Endometrium (tissue), 2 donors: ENCODE measurements around the gene ITGA5.
"Not testable (repeated sequence)": the region's sequence is repeated elsewhere in the genome, so short reads cannot be mapped to it uniquely, and the experiment has no call there.

Experiments used
- FAIRE-seq: peaks from 2 replicates; lab custom pipeline; 2012; peaks lifted over from hg19 to GRCh38; lab: Jason Lieb, UNC
- donor health status: control.
- donor health status: control.

The ITGA5 gene

DNA sequence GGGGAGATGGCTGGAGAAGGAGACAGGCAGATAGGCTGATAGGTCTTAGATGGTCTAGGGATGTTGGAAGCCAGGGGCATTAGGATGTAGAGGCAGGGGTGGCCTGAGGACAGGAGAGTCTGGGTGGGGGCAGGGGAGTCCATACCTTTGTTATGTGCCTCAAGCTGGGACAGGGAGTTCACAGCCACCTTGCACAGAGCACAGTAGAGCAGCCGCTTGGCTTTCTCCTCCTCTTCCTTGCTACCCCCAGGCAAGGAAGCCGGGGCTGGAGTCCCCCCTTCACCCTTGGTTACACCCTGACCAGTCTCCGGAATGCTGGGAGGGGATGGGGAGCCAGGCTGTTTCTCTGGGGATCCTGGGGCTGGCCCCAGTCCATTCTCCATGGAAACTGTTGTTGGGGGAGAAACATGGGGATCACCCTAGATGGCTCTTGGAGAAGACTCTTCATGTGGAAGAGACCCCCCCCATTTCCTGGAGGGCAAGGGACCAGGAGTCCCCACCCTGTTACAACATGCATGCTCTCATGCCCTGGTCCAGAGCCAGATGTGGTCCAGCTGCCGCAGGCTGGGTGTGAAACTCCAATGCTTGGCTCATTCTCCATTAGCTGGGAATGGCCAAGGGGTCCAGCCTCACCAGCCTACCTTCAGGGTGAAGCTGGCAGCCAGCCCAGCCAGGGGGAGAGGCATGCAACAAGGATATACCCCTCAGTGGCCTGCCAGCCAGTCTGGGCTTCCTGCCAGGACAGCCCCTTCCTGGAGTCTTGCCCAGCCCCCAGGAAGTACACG lies 47.5 kb downstream of the ITGA5 start:
- no peak for FAIRE-seq

- FAIRE-seq: no peak
These were observed 48.8 kb downstream of the ITGA5 start for GRCh38 chr12:54370171-54370730.

DNA sequence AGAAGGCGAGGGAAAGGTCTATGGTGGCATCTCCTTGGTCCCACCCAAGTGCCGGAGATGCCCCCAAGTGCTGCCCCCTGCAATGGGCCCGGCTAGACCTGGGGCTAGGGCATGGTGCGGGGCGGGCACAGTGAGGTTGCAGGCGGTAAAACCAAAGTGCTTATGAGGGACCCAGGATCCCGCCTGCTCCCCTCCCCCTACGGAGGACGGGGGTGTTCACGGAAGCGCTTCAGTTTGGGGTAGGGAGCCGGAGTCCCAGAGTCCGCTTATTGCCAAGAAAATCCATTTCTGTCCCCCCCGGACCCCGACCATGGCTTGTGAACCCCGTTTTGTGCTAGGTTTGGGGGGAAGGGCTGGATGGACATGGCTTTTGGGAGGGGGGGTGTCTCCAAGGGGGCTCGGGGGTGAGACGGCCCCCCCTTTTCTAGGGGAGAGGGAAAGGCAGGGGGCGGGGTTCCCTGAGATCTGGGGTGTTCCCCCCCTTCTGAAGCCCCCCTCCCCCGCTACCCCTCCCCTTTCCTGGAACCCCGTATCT lies 49.4 kb downstream of the ITGA5 start:
- FAIRE-seq: no peak

GRCh38 chr12:54368709-54369596 lies 50.1 kb downstream of the ITGA5 start:
- FAIRE-seq: peak; percentile 54

DNA sequence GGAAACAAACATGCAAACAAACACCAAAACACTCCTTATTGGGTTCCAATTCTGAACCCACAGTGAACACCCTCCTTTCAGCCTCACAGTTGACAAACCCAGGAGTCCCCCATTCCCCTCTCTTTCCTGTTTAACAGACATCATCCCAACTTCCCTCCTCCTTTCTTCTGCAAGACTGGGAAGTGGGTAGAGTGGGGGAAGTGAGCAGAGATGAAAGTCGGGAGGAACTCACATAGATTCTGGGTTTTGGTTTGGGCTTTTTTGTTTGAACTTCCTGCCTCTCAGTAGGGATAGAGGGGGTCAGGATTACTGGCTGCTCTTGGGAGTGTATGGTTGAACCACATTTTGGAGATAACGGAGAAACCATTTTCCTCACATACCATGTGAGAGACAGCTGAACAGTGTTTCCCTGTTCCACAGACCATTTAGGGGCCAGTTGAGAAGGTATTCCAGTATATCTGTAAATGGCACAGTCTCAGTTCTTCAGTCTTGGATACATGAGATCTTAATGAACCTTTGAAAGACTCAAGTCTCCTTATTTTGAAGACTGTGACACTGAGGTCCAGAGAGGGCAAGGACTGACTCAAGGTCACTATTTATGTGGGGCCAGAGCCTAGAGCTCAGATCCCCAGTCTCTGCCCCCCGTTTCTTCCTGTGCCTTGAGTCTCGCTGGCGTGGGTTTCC lies 50.9 kb downstream of the ITGA5 start:
- FAIRE-seq: no peak

- FAIRE-seq: no peak
These were observed 54.7 kb downstream of the ITGA5 start, which contains the start of gene GPR84 for GRCh38 chr12:54364413-54364812. TSS of gene GPR84 (minus strand) at chr12:54364486. CDS start at chr12:54363851, 635 bp downstream.

DNA sequence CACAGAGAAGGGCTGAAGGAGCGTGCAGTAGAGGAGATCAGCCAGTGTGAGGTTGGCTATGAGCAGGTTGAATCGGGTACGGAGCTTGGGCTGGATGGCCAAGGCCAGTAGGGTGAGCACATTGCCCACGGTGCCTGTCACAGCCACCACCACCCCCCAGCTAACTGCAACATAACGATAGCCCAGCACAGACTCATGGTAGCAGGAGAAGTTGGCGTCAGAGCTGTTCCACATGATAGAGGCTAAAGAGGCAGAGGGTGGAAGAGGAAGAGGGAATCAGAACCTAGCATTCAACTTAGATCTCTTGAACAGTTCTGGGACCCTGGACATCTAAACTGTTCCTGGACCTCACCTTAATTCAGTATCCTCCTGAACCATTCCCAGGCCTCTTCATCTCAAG lies 55.4 kb downstream of the ITGA5 start:
- FAIRE-seq: no peak

- no peak for FAIRE-seq
These were observed 56.0 kb downstream of the ITGA5 start for GRCh38 chr12:54363047-54363446.

DNA sequence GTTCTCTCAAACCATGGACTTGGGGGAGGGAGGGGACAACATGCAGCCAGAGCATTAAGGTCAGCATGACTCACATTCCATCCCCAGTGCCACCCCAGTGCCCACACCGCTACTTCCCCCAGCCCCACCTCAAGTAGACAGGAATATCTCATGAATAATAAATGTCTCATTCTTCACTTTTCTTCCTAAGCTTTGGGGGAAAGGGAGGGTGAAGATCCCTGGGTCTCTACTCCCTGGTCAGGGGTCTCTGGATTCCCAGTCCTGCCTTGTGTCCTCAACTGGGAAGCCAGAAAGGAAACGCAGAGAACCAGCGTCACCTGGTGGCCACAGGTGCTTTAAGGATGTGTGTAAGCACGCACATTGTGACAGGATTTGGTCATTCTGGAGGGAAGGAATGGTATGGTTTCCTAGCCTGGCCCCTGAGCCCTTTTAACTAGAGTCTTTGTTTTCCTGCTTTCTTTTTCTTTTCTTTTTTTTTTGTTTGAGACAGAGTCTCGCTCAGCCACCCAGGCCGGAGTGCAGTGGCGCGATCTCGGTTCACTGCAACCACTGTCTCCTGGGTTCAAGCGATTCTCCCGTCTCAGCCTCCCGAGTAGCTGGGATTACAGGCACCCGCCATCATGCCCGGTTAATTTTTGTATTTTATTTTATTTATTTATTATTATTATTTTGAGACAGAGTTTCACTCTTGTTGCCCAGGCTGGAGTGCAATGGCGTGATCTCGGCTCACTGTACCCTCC lies 58.2 kb downstream of the ITGA5 start:
- FAIRE-seq: no peak

- FAIRE-seq: no peak
These were observed 59.2 kb downstream of the ITGA5 start for GRCh38 chr12:54359762-54360351.

GRCh38 chr12:54358945-54359761 lies 59.9 kb downstream of the ITGA5 start:
- no peak for FAIRE-seq

GRCh38 chr12:54358191-54358944 lies 60.7 kb downstream of the ITGA5 start:
- FAIRE-seq: no peak

GRCh38 chr12:54357506-54358190 lies 61.4 kb downstream of the ITGA5 start:
- FAIRE-seq: no peak

DNA sequence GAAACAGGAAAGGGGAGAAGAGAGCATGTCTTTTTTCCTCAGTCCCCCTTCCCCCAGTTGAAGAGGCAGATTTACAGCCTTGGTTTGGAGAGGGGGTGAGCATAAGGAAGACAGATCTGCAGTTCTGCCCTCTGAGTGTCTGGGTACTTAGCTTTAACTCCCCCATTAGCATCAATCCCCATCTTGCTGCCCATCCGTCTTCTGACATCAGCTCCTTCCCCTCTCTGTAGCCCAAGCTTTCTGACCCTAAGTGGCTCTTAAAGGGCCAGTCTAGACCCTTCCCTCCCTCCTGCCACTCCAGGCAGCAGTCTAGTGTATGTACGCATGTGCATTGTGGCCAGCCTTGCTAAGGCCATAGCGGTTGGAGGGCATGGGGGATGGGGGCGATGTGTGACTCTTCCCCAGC lies 62.1 kb downstream of the ITGA5 start:
- no peak for FAIRE-seq

GRCh38 chr12:54356228-54356627 lies 62.8 kb downstream of the ITGA5 start:
- FAIRE-seq: no peak

GRCh38 chr12:54355104-54355815 lies 63.8 kb downstream of the ITGA5 start:
- FAIRE-seq: no peak

GRCh38 chr12:54354271-54354670 lies 64.8 kb downstream of the ITGA5 start:
- FAIRE-seq: not testable (repeated sequence)
